Trophoblast cell (in vitro differentiated cells and primary cell): ENCODE results near the gene APOC4.

Experiments
- DNase-seq, 2 donors: peaks; one replicate each; pipeline ENCODE4 v3.0.0-alpha.2; 2016
- H2AFZ ChIP-seq: 2 replicates; pipeline ENCODE4 v1.6.1; 2013; ENCODE audit warnings: low read length, moderate library complexity, mild to moderate bottlenecking; ENCODE audit not compliant: insufficient read depth, poor library complexity
- H2AK5ac ChIP-seq: 2 replicates; pipeline ENCODE4 v1.6.1; 2013; ENCODE audit warnings: mild to moderate bottlenecking, low read length
- H2BK120ac ChIP-seq: 2 replicates; pipeline ENCODE4 v1.6.1; 2013; ENCODE audit warnings: low read length, mild to moderate bottlenecking, moderate library complexity; ENCODE audit not compliant: insufficient read depth, poor library complexity
- H2BK12ac ChIP-seq: 2 replicates; pipeline ENCODE4 v1.6.1; 2013; ENCODE audit warnings: mild to moderate bottlenecking, low read length, moderate library complexity
- H2BK5ac ChIP-seq: 2 replicates; pipeline ENCODE4 v1.6.1; 2013; ENCODE audit warnings: low read length, low read depth, moderate library complexity, mild to moderate bottlenecking; ENCODE audit not compliant: poor library complexity
- H3K14ac ChIP-seq: 2 replicates; pipeline ENCODE4 v1.6.1; 2013; ENCODE audit warnings: mild to moderate bottlenecking, low read length
- H3K18ac ChIP-seq: 2 replicates; pipeline ENCODE4 v1.6.1; 2013; ENCODE audit warnings: mild to moderate bottlenecking, low read length
- H3K23ac ChIP-seq: 2 replicates; pipeline ENCODE4 v1.6.1; 2013; ENCODE audit warnings: low read length
- H3K27ac ChIP-seq: 2 replicates; pipeline ENCODE4 v1.5.1; 2013; ENCODE audit warnings: low read depth, mild to moderate bottlenecking, inconsistent platforms, low read length, moderate library complexity
- H3K27me3 ChIP-seq: 2 replicates; pipeline ENCODE4 v1.6.1; 2013; ENCODE audit warnings: inconsistent platforms, mild to moderate bottlenecking, low read length, moderate library complexity; ENCODE audit not compliant: insufficient read depth
- H3K36me3 ChIP-seq, 2 experiments: 1 replicate in 1 of 2; 2 replicates in 1 of 2; pipeline ENCODE4 v1.6.1; 2013; ENCODE audit warnings: low read length in 2 of 2, mild to moderate bottlenecking in 2 of 2, moderate library complexity in 1 of 2; ENCODE audit not compliant: insufficient read depth in 2 of 2, control insufficient read depth in 1 of 2
- H3K4ac ChIP-seq: 2 replicates; pipeline ENCODE4 v1.6.1; 2013; ENCODE audit warnings: low read depth, mild to moderate bottlenecking, low read length, moderate library complexity
- H3K4me1 ChIP-seq, 2 experiments: 1 replicate in 1 of 2; 2 replicates in 1 of 2; pipeline ENCODE4 v1.6.1; 2013; ENCODE audit warnings: low read length in 2 of 2, mild to moderate bottlenecking in 2 of 2, moderate library complexity in 1 of 2; ENCODE audit not compliant: insufficient read depth in 2 of 2, control insufficient read depth in 1 of 2
- H3K4me2 ChIP-seq: 2 replicates; pipeline ENCODE4 v1.6.1; 2013; ENCODE audit warnings: inconsistent platforms, mild to moderate bottlenecking, low read length, moderate library complexity
- H3K4me3 ChIP-seq: 2 replicates; pipeline ENCODE4 v1.5.1; 2013; ENCODE audit warnings: mild to moderate bottlenecking, low read depth, low read length, inconsistent platforms
- H3K79me1 ChIP-seq: one replicate; pipeline ENCODE4 v1.6.1; 2013; ENCODE audit warnings: low read length
- H3K79me2 ChIP-seq: 2 replicates; pipeline ENCODE4 v1.6.1; 2013; ENCODE audit warnings: low read length, mild to moderate bottlenecking; ENCODE audit not compliant: control insufficient read depth, insufficient read depth, poor library complexity
- H3K9ac ChIP-seq: 2 replicates; pipeline ENCODE4 v1.6.1; 2013; ENCODE audit warnings: mild to moderate bottlenecking, low read length
- H3K9me3 ChIP-seq: 2 replicates; pipeline ENCODE4 v1.6.1; 2013; ENCODE audit warnings: low read depth, mild to moderate bottlenecking, control low read depth, inconsistent platforms, low read length; ENCODE audit not compliant: insufficient read depth
- H4K12ac ChIP-seq: 2 replicates; pipeline ENCODE4 v1.6.1; 2013; ENCODE audit warnings: low read depth, mild to moderate bottlenecking, low read length, moderate library complexity
- H4K8ac ChIP-seq: 2 replicates; pipeline ENCODE4 v1.6.1; 2013; ENCODE audit warnings: low read depth, mild to moderate bottlenecking, low read length, moderate library complexity
- H4K91ac ChIP-seq: one replicate; pipeline ENCODE4 v1.6.1; 2013; ENCODE audit warnings: low read depth, mild to moderate bottlenecking, low read length, moderate library complexity
- WGBS: extraction: QIAGEN DNeasy Blood & Tissue Kit; methylation state at CpG from one replicate; pipeline ENCODE4 v1.1.7; 2013; ENCODE audit warnings: missing lambda C conversion rate; ENCODE audit not compliant: insufficient read length, insufficient coverage; ENCODE audit errors: extremely low coverage; 5-methylcytosine and 5-hydroxymethylcytosine counted together

The APOC4 gene

DNA sequence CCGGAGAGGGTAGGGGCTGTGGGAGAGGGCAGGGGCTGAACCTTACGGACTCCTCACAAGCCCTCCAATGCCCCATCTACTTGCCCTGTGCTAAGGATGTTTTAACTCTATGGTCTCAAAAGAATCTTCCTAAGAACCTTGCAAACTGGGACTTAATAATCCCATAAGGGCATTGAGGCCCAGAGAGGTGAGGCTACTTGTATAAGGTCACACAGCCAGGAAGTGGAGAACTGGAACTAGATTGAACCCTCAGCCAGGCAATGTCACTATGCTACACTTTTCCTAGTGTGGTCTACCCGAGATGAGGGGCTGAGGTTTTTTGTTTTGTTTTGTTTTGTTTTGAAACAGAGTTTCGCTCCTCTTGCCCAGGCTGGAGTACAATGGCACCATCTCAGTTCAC lies 10.5 kb upstream of the APOC4 start:
- Histone ChIP-seq H3K4me3 (no peak overlapping the region), H3K79me2 (no peaks in the 10 kb centered on the region), H4K12ac (no peak overlapping the region), H3K4ac (no peak overlapping the region), H3K23ac (no peak overlapping the region), H3K4me2 (no peak overlapping the region), H4K8ac (no peak overlapping the region), H2AFZ (no peak overlapping the region), H2BK12ac (no peak overlapping the region), H3K18ac (no peak overlapping the region), H3K27me3 (no peaks in the 10 kb centered on the region), H3K36me3 (no peaks in the 10 kb centered on the region), H2BK120ac (no peak overlapping the region), H3K4me1 (no peaks in the 10 kb centered on the region), H4K91ac (no peak overlapping the region), H2BK5ac (no peak overlapping the region), H3K9ac (no peak overlapping the region), H3K9me3 (no peaks in the 10 kb centered on the region), H3K14ac (no peak overlapping the region), H2AK5ac (no peak overlapping the region), H3K27ac (no peak overlapping the region), H3K79me1 (peaks cover 4% of the 10 kb centered on the region)
- WGBS: no CpG with 5 or more reads among the region's 4 CpGs
- no peak for DNase-seq

DNA sequence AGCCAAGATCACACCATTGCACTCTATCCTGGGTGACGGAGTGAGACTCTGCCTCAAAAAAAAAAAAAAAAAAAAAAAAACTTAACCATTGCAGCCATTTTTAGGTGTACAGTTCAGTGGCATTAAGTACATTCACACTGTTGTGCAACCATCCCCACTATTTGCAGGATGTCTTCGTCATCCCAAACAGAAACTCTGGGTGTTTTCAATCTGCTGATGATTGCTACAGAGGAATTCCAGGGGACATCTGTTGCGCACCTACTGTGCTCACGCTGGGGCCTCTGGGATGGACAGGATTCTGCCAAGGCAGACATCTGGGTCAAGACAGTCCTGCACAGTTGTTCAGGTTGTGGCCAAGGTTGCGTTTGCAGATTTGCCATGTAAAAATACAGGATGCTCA lies 2.4 kb upstream of the APOC4 start:
- no peak overlapping the region for H2BK120ac ChIP-seq
- H3K27me3 ChIP-seq: no peaks in the 10 kb centered on the region
- no peak overlapping the region for H3K23ac ChIP-seq
- no peaks in the 10 kb centered on the region for H3K4me1 ChIP-seq
- no peak overlapping the region for H3K18ac ChIP-seq
- no peak overlapping the region for H4K12ac ChIP-seq
- no peak overlapping the region for H2BK12ac ChIP-seq
- H2BK5ac ChIP-seq: no peak overlapping the region
- no CpG with 5 or more reads among the region's 5 CpGs for WGBS
- H2AK5ac ChIP-seq: no peak overlapping the region
- no peak overlapping the region for H3K9ac ChIP-seq
- H3K36me3 ChIP-seq: no peaks in the 10 kb centered on the region
- DNase-seq: no peak
- no peak overlapping the region for H3K14ac ChIP-seq
- no peak overlapping the region for H4K8ac ChIP-seq
- H3K4ac ChIP-seq: no peak overlapping the region
- no peak overlapping the region for H3K4me2 ChIP-seq
- H3K27ac ChIP-seq: no peak overlapping the region
- H3K79me1 ChIP-seq: no peaks in the 10 kb centered on the region
- H3K9me3 ChIP-seq: no peaks in the 10 kb centered on the region
- no peak overlapping the region for H2AFZ ChIP-seq
- H4K91ac ChIP-seq: no peak overlapping the region
- no peak overlapping the region for H3K4me3 ChIP-seq
- H3K79me2 ChIP-seq: no peaks in the 10 kb centered on the region

DNA sequence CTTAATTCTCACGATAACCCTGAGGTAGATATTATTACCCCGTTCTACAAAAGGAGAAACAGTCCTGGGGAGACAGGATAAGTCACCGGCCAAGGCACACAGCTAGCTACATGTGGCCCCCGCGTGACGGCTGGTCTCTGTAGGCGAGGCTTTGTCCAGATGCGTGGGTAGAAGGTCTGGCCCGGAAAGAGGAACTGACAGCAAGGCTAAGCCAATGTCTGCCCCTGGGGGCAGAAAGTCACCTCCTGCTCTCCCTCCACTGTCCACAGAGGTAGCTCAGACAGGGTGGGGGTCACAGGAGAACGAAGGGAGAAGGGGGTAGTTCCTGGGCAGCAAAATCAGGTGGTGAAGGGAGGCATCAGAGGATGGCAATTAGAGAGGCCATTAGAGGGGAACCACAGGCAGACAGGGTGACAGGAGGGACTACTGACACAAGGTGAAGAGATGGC lies 1.8 kb downstream of the APOC4 start:
- H3K4ac ChIP-seq: no peak overlapping the region
- H2AK5ac ChIP-seq: no peak overlapping the region
- no peak overlapping the region for H2BK120ac ChIP-seq
- H3K18ac ChIP-seq: no peak overlapping the region
- no peak overlapping the region for H4K12ac ChIP-seq
- WGBS: no CpG with 5 or more reads among the region's 10 CpGs
- no peaks in the 10 kb centered on the region for H3K79me2 ChIP-seq
- H3K23ac ChIP-seq: no peak overlapping the region
- H3K27ac ChIP-seq: no peak overlapping the region
- H3K4me3 ChIP-seq: no peak overlapping the region
- H3K9me3 ChIP-seq: no peaks in the 10 kb centered on the region
- no peaks in the 10 kb centered on the region for H3K36me3 ChIP-seq
- H3K4me1 ChIP-seq: no peaks in the 10 kb centered on the region
- no peak overlapping the region for H2BK12ac ChIP-seq
- H2AFZ ChIP-seq: no peak overlapping the region
- H3K79me1 ChIP-seq: no peaks in the 10 kb centered on the region
- H3K9ac ChIP-seq: no peak overlapping the region
- no peak overlapping the region for H4K8ac ChIP-seq
- no peaks in the 10 kb centered on the region for H3K27me3 ChIP-seq
- H2BK5ac ChIP-seq: no peak overlapping the region
- DNase-seq: peak; percentile 45 to 52
- no peak overlapping the region for H4K91ac ChIP-seq
- H3K14ac ChIP-seq: no peak overlapping the region
- no peak overlapping the region for H3K4me2 ChIP-seq

DNA sequence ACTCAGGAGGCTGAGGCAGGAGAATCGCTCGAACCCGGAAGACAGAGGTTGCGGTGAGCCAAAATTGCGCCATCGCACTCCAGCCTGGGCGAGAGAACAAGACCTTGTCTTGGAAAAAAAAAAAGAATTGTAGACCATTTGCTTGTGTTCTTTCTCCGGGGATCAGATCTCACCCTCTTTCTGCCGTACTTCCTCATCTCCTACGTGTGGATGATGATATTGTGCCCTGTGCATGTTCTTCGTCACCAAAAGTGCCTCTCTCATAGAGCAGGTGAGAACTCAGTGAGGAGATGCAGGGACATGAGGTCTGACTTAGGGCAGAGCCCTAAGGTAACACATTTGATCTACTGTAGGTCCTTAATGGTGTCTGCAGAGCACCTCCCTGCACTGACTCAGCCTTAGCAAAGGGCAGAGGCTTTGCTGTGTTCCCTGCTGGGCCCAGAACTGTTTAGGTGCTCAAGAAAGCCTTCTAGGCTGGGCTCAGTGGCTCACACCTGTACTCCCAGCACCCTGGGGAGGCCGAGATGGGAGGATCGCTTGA lies 5.1 kb downstream of the APOC4 start:
- H3K14ac ChIP-seq: no peak overlapping the region
- WGBS: no CpG with 5 or more reads among the region's 13 CpGs

More for the DNA sequence above, 5.1 kb downstream of the APOC4 start:
- Histone ChIP-seq H4K91ac (no peak overlapping the region), H2BK12ac (no peak overlapping the region), H2BK5ac (no peak overlapping the region), H4K12ac (no peak overlapping the region), H3K27ac (no peak overlapping the region), H4K8ac (no peak overlapping the region), H3K18ac (no peak overlapping the region), H3K4ac (no peak overlapping the region), H2BK120ac (no peak overlapping the region), H3K23ac (no peak overlapping the region), H3K27me3 (no peaks in the 10 kb centered on the region), H2AFZ (no peak overlapping the region), H3K4me3 (no peak overlapping the region), H3K9ac (no peak overlapping the region), H3K4me1 (peaks cover 2 to 3% of the 10 kb centered on the region in 2 experiments), H3K4me2 (no peak overlapping the region), H3K36me3 (peaks cover 0 to 2% of the 10 kb centered on the region in 2 experiments), H3K79me1 (no peaks in the 10 kb centered on the region), H3K79me2 (no peaks in the 10 kb centered on the region), H2AK5ac (no peak overlapping the region), H3K9me3 (no peaks in the 10 kb centered on the region)
- DNase-seq: no peak
